Transverse colon (tissue), 3 donors: ENCODE measurements around the gene AHCYL1.

Experiments used
- EP300 ChIP-seq: sonication (generic); formaldehyde crosslinking; IDR thresholded peaks from one replicate; pipeline ENCODE4 v1.6.1; 2017; ENCODE audit warnings: antibody characterized with exemption, low read depth
- POLR2A ChIP-seq: fragments of 450-650 bp; IDR thresholded peaks from one replicate; pipeline ENCODE4 v1.6.1; 2016; ENCODE audit warnings: antibody characterized with exemption, mild to moderate bottlenecking, moderate library complexity
- TF ChIP-seq, protein P1 (sequence below), 5 experiments: fragments of 200-600 bp in 3 of 5; fragments of 450-650 bp in 2 of 5; sonication (generic) in 3 of 5; IDR thresholded peaks; 1 replicate in 2 of 5; 2 replicates in 3 of 5; pipeline ENCODE4 v1.5.1; 2016 to 2017; ENCODE audit warnings: antibody characterized with exemption in 5 of 5, inconsistent platforms in 3 of 5, mild to moderate bottlenecking in 2 of 5, moderate library complexity in 1 of 5

DNA sequence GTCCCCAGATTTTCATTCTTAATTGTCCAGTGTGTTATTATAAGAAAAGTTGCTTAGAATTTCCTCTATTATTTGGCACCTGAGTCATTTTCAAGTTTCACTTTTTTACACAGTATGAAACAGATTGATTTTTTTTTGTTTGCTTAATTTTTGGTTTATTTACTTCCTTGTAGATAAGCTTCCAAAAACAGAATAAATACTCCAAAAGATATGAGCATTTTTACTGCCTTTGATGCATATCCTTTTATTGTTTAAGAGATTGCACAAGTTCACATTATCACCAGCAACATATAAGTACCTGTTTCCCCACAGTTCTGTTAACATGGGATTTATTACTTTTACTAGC, 36.3 kb upstream of the AHCYL1 start:
- TF ChIP-seq, protein P1, sequence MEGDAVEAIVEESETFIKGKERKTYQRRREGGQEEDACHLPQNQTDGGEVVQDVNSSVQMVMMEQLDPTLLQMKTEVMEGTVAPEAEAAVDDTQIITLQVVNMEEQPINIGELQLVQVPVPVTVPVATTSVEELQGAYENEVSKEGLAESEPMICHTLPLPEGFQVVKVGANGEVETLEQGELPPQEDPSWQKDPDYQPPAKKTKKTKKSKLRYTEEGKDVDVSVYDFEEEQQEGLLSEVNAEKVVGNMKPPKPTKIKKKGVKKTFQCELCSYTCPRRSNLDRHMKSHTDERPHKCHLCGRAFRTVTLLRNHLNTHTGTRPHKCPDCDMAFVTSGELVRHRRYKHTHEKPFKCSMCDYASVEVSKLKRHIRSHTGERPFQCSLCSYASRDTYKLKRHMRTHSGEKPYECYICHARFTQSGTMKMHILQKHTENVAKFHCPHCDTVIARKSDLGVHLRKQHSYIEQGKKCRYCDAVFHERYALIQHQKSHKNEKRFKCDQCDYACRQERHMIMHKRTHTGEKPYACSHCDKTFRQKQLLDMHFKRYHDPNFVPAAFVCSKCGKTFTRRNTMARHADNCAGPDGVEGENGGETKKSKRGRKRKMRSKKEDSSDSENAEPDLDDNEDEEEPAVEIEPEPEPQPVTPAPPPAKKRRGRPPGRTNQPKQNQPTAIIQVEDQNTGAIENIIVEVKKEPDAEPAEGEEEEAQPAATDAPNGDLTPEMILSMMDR (IDR thresholded peaks at IDR 0.05), result no peak
- TF ChIP-seq EP300 (no peak), POLR2A (no peak)
